NCI-H510A treated with DMSO at 0.1 percent for 48 hours (cell line): ENCODE results near the gene CLINT1.

Experiments used
- DNase-seq: peaks from one replicate; lab custom pipeline; 2025; lab: John Stamatoyannopoulos, UW

CLINT1 gene

DNA sequence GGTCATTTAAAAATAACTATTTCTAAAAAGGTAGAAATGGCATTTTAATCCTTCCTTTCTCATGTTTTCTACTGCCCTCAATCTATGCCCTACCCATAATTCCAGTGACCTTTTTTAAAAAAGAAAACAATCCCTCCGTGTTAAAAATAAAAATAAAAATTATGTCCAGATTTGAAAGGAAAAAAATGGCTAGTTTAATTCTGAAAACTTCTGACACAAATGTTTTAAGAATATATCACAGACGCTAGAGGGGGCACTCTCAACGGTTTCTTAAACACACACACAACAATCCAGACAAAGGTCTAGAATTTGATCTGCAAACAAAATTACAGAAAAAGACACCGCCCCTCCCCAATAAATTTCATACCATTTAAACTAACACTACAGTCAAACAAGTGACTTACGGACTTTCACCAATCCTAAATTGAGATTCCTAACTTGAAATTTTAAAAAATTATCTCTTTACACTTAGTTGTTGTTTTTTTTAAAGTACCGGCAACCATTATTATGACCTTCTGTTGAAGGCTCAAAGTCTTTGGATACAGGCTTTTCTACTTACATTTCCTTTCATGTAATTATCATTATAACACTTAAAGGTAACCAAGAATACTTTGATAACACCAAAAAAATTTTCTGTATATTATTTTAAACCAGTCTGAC, 38.2 kb downstream of the CLINT1 start:
- DNase-seq = peak; percentile 13

DNA sequence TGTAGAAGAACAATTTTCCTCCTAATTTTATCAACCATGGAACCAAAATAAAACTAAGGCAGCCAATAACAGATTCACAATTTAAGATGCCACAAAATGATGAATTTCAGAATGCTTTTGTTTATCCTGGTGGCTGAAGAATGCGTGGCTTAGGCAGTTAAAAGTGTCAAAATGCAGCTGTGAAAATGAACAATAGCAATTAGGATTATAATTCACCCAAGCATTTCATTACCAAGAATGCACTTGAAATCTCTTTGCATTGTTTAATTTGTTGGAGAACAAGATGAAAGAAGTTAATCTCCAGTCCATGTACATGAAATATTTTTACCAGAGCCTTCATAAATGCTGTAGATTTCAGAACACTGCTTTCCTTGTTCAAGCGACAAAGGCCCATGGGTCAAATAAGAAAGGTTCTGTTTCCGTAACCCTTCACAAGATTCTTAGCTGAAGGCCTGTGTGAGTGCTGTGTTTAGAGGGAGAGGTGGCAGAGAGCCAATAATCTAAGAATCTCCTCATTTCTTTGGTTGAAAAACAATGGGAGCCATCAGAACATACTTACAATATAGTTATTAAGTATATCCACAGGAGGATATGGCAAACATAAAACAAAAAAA, 39.3 kb downstream of the CLINT1 start:
- DNase-seq = no peak

DNA sequence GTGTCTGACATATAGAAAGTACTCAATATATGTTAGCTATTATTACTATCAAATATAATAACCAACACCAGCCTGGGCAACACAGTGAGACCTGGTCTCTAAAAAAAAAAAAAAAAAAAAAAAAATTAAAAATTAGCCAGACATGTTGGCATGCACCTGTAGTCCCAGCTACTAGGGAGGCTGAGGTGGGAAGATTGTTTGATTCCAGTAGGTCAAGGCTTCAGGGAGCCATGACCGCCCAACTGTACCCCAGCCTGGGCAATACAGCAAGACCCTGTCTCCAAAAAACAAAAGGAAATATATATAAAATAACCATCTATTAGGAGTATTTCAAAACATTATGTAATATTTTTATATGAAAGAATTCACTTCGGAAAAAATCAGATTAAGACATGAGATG, 40.6 kb downstream of the CLINT1 start:
- no peak for DNase-seq

DNA sequence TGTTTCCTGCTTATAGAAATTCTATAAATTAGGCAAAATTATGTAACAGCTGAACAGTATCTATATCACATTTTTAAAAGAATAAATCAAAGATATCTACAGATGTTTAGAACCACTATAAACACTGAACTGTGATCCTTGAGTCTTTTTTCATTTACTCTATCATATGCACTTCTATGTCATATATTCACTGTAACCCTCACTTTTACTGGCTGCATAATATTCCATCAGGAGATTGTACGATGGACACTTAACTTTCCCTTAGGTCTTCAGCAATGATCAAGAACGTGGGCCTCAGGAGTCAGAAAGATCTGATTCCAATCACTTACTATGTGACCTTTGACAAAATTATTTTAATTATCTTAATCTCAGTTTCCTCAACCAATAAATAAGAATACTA, 41.0 kb downstream of the CLINT1 start:
- no peak for DNase-seq

DNA sequence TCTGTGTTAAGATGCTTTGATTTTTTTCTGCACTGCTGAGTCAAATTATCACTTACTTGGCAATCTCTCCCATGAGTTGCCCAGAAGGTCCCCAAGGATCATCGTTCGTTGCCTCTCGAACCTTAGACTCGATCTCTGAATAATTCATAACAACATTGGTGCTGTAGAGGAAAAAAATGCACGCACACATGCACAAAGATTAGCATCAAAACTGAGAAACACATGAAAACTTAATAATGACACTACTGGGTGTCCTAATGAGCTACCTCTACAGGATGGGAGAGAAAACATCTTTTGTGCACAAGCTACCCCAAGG, 41.6 kb downstream of the CLINT1 start:
- DNase-seq = no peak

DNA sequence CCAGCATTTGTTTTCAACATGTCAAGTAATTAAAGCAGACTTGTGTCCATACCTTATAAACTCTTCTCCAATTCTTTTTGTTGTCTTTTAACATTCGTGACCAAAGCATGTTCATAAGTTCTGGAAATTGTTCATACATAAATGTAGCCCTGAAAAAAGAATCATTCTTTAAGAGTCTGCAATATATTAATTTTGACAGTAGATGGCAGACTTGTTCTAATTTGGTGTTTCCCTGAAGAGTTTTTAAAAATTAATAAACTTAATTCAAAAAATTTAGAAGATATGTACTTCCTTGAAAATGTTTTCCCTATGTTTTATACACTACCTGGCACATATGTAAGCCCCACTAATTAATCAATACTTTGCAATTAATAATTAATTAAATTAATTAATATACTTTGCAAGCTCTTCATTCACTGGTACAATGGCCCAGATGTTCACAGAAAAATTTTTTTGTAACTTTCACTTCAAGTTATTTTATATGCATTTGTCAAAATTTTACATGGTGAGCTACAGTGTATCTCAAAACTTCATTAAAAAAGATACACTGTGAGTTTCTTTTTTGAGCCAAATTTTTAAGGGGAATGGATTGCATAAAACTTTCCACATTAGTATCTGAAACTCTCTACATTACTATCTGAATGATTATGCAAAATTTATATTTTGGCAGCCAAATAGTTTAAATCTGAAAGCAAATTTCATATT, 42.1 kb downstream of the CLINT1 start:
- peak; percentile 14 for DNase-seq

DNA sequence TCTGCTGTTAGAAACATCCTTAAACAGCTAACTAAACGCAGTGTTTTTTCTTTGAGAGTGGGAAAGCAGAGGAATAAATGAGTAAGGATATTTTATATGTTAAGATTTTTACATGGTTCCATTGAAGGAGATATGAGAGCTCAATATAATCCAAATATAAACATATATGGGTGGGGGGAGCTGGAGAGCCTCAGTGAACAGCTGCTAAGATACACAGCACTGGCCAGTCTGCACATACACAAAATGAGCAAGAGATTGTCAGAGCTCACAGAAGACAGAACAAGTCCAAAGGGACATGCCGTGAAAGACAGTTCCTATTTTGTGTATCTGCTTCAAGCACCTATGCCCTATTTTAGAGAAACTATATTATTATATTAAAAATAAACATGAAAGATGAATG, 46.9 kb downstream of the CLINT1 start:
- no peak for DNase-seq

DNA sequence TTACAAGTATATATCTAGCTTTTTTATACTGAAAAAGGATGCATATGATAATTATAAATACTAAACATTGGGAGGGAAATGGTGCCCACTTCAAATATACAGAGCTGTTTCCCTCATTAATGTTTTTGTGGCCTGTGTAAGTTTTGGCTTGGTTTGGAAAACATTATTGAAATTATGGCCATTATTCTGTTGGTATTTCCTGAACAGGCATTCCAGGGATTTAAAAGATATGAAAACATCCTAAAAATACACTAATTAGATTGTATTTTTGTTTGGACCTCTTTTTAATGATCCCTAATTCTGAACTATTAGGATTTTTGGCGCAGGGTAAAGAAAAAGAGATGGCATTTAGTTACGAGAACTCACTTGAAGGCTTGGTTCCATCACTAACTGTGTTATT, 50.9 kb downstream of the CLINT1 start:
- no peak for DNase-seq

DNA sequence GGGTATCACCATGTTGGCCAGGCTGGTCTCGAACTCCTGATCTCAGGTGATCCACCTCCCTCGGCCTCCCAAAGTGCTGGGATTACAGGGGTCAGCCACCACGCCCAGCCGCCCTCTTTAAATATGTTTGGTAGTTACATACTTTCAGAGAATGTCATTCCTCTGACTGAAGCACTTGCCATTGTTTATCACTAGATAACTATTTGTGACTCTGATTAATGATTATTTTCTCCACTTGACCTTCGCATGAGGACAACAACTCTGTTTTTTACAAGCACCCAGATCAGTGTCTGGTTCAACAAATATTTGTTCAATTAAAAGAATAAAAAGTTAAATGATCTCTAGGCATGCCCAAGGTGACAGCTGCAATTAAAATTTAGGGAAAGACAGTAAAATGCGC, 56.2 kb downstream of the CLINT1 start:
- DNase-seq = no peak

DNA sequence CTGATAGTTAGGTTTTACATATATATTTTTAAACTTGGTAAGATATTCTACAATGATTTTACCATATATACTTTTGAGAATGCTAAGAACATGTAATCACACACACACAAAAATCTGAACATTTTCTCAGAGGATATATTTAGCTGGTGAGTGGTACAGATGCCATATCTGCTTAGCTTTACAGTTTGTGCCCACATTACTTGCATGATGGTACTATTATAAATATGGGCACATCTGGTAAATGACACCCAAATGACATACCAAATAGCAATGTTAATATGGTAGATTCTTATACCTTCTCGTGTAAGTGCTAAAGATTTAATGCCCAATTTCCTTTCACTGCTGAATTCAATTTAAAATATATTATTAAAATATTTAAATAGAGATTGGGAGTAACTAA, 58.8 kb downstream of the CLINT1 start:
- no peak for DNase-seq

DNA sequence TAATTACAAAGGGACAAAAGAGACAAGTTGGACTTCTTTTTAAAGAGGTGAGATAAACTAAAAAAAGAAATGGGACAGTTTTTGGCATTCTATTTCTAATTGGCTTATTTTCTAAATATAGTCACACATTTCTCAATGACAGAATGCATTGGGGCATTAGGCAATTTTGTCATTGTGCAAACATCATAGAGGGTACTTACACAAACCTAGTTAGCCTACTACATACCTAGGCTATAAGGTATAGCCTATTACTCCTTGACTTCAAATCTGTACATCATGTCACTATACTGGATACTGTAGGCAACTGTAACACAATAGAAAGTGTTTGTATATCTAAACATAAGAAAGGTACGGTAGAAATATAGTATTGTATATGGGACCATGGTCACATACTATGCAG, 59.4 kb downstream of the CLINT1 start:
- no peak for DNase-seq

DNA sequence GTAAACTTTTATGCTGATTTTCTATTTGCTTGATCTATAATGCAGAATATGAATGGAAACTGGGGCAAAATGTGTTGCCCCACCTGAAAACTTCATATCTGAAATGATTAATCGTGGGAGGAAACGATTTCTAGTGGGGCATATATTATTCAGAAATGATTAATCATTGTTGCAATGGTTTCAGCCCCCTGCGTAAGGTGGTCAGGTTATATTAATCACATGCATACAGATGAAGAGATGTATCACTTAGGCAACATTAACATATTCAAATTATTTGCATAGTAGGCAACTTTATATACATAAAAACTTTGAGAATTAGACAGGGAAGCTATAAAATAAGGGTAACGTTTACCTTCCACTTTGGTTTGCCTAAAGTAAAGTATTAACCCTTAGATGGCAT, 65.6 kb downstream of the CLINT1 start:
- DNase-seq = no peak

DNA sequence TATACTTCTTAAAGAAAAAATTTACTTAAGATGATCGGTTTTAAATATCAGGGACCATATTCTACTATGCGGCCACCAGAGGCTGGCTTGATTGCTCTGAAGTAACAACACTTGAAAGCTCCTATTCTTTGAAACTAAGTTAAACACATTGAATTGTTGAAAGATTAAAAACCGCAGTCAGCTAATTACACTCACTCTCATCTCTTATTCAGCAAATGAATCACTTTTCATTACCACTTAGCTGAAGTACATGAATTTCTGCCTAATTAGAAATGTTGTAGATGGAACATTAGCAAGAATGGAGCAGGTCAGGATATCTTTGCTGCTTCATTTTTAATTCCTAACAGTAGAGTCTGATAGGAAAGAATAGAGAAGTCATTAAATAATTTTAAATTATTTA, 73.1 kb downstream of the CLINT1 start:
- DNase-seq = no peak

DNA sequence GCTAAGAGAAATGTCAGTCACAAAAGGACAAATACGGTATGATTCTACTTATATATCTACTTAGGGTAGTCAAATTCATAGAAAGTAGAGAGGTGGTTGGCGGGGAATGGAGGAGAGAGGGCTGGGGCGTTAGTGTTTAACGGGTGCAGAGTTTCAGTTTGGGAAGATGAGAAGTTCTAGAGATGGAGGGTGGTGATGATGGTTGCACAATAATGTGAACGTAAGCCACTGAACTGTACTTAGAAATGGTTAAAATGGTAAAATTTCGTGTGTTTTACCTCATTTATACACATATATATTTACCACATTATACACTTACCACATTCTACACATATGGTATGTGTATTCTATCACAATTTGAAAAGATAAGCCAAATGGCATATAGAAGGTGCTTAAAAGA, 79.7 kb downstream of the CLINT1 start:
- no peak for DNase-seq

DNA sequence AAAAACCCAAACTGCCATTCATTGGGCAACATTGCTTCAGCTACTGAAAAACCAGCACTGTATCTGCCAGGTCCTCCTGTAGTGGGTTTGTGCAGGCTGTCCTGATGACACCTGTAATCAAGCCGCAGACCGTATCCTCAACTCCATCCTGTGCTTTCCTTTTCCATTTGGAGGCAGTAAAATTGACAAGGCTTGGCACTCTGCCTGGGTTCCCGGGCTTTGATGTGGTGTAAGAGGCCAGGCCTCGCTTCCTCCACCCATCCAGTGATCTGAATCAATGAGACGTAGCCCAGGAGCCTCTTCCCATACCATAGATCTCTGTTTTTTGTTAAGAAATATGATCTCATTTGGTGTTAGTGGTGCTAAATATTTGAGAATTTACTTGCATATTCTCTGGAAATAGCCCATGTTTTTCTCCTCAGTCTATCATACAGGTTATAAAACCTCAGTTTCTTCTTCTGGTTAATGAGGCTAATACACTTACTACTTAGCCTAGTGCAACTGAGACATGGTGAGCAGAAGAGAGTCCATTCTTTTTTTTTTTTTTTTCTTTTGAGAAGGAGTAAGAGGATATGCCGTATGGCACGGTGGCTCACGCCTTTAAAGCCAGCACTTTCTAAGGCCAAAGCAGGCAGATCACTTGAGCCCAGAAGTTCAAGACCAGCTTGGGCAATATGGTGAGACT, 80.7 kb downstream of the CLINT1 start:
- DNase-seq = peak; percentile 56

DNA sequence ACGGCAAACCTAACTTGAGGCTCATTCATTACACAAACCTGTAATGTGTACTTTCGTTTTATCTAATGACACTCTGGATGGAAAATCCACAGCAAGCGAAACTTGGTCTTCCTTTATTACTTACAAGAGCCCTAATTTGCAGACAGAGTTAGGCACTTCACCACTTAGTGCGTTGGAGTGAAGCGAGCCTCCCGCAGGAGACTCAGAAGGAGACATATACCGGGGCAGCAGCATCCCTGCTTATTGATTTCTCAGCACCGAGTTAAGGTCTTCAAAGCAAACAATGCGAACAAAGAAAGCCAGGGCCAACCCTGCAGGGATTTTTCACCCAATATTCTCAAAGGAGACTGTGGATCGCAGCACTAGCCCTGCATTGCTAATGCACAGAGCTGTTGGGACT, 86.8 kb downstream of the CLINT1 start:
- no peak for DNase-seq

DNA sequence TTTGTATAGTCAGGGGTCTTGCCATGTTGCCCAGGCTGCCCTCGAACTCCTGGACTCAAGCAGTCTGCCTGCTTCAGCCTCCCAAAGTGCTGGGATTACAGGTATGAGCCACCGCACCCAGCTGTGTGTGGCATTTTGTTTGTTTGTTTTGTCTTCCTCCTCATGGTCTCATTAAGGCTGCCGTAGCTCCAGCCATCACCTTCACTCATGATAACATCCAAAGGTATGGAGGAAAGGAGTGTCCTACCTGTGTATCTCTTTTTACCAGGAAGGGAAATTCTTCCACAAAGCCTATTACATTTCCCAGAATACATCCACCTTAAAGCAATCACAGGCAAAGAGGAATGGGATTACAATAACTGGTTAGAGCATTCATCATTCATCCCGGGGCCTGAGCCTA, 88.3 kb downstream of the CLINT1 start:
- DNase-seq = no peak

DNA sequence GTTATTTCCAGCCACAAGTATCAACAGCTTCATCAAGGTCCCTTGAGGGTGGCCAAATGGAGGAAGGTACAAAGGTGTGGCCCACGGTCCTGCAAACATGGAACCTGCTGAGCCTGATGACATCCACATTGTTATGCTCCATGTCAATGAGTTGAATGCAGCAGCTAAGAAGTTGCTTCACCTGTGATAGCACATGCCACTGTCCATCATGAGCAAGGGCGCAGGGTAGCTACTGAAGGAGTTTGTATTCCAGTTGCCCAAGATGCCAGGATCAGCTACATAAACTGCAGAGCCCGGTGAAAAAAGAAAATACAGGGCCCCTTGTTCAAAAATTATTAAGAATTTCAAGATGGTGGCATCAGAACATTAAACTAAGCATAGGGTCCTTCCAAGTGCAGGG, 91.3 kb downstream of the CLINT1 start:
- no peak for DNase-seq

DNA sequence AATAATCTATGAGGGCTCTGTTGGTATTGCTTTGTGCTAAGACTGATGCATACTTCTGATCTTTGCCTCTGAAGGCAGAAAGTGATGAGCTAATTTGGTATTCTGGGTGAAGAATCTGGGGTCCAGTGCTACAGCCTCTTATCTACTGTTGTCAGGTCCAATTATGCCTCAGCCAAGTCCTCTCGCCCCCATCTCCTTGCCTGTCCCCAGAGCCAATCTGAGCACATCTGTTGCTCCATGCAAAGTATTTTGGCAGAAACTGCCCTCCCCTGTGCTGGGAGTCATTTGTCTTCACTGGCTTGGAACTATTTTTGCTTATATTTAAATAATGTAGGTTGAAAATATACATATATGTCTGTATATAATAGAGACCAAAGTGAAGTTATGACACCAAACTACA, 92.0 kb downstream of the CLINT1 start:
- no peak for DNase-seq

DNA sequence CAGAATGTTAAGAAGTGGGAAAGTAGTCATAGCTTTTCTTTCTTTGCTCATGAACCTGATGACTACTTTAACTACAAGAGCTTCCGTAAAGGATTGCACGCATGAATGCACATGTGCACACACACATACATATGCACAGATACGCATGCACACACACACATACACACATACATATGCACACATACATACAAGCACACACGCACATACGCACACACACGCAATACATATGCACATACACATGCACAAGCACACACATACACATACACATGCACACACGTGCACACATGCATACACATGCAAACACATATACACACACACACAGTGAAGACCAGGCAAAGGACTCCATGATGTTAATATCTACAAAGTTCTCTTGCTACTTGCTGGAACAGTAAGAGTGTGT, 92.5 kb downstream of the CLINT1 start:
- no peak for DNase-seq

DNA sequence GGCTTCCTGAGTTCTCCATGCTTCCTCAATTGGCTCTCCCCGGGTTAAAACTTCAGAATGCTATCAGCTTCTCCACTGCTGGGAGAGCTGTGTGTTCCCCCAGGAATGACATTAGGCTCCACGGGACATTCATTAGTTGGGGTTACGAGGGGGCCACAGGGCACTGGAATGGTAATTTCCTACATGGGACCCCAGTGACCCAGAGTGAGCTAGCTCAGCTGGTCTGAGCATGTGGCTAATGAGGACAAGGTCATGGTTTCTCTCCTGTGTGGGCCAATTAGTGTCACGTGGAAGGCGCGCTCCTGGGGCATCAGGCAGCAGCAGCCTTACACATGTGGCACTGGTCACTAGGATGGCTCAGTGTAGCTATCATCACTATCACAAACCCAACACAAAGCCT, 94.4 kb downstream of the CLINT1 start:
- DNase-seq = no peak

DNA sequence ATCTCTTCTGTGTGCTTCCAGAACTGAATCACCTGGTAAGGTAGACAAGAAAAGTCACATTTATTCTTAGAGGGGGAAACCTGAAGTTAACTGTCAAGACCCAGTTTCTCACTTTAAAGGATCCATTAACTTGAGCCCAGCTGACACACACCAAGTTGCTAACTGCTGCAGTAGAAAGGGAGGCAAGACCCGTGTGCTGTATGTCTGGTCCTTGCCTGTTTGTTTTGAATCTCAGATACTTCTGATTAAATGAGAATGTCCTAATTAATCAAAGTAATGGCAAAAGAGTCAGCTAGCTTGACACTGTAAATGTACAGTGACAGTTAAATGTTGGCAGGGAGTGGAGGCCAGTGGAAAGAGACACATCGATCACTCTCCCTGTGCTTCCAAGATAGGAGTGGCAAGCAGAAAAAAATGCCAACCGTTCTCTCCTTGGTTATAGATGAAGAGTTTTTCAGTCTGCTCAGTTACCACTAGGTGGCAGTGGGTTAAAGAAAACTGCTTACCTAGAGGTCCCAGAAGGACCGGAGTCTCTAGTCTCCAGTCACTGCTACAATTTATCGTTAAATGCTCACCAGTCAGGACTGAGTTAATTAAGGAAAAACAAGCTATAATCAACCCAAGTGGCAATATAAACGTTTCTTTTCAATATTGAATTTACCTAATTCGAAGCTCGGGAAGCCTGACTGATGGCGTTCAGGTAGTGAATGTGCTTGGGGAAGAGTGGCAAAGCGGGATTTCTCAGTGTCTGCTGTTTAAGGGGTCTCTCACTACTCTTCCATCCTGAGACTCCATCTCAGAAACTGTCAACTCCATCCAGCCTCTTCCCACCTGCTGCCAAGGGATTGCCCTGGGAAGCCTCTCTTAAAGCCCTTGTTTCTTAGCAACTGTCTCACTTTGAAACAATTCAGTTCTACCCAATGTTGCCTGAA, 97.0 kb downstream of the CLINT1 start:
- DNase-seq = peak; percentile 48
